Kidney epithelial cell (primary cell): ENCODE data around the gene ZNF507. TPM values are rescaled to one million over a fixed set of nuclear protein-coding genes. Genes with fewer than 3 reads are reported as not detected.

Source experiments
- DNase-seq: peaks from one replicate; pipeline ENCODE4 v3.0.0-alpha.2; 2010; ENCODE audit warnings: low read depth
- H3K27me3 ChIP-seq: 2 replicates; pipeline ENCODE4 v1.6.0; 2011; ENCODE audit warnings: low read length; ENCODE audit not compliant: control insufficient read depth, insufficient read depth
- H3K36me3 ChIP-seq: 2 replicates; pipeline ENCODE4 v1.5.1; 2011; ENCODE audit warnings: low read length; ENCODE audit not compliant: control insufficient read depth, insufficient read depth
- H3K4me3 ChIP-seq: 2 replicates; pipeline ENCODE4 v1.5.1; 2011; ENCODE audit warnings: low read depth, mild to moderate bottlenecking, control low read depth, low read length
- CTCF ChIP-seq: IDR thresholded peaks from 2 replicates; pipeline ENCODE4 v1.5.1; 2011; ENCODE audit warnings: mild to moderate bottlenecking, moderate library complexity, low read length, control low read depth, inconsistent platforms; ENCODE audit not compliant: insufficient read depth, poor library complexity, severe bottlenecking
- total RNA-seq: library from RNA; depleted of rRNA; stranded (reverse); fragments of >200 nt; gene quantifications from 2 replicates; pipeline ENCODE4 v1.2.3, GENCODE V29; 2015

The ZNF507 gene
- total RNA-seq, 1 donor from 2014 or later, result 13.9 TPM

- H3K4me3 ChIP-seq, result no peak overlapping the region
- H3K27me3 ChIP-seq, result no peaks in the 10 kb centered on the region
- TF ChIP-seq CTCF, result no peak
- no peak for DNase-seq
- H3K36me3 ChIP-seq, result no peaks in the 10 kb centered on the region
These were observed 47.5 kb downstream of the ZNF507 start for GRCh38 chr19:32392901-32393300.

DNA sequence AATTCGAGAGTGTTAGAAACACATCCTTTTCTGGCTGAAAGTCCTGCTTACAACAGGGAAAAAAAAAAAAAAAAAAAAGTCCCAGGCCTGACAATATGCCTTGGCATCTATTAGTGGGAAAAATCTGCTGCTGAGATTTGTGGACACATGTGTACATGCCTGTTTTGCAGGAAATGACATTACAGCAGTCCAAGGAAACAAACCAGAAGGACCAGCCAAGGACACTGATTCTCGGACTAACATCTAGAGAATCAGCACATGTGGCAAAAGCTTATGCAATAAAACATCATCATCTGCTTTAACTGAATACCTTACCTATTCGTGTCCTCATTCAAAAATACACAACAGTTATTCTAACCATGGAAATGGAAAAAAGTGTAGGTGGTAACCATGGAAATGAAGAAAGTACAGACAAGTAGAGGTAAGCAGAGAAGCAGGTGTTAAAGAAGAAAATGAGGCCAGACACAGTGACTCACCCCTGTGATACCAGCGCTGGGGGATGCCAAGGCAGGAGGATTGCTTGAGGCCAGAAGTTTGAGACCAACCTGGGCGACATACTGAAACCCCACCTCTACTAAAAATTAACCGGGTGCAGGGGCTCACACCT is 50.7 kb downstream of the ZNF507 start:
- Histone ChIP-seq H3K4me3 (no peak overlapping the region), H3K36me3 (no peaks in the 10 kb centered on the region), H3K27me3 (no peaks in the 10 kb centered on the region)
- DNase-seq, result no peak
- TF ChIP-seq CTCF, result no peak

- H3K27me3 ChIP-seq, result no peaks in the 10 kb centered on the region
- no peak overlapping the region for H3K4me3 ChIP-seq
- TF ChIP-seq CTCF, result no peak
- DNase-seq, result peak; percentile 56
- H3K36me3 ChIP-seq, result no peaks in the 10 kb centered on the region
These were observed 52.3 kb downstream of the ZNF507 start for GRCh38 chr19:32397671-32398101.

- DNase-seq, result no peak
- Histone ChIP-seq H3K36me3 (no peaks in the 10 kb centered on the region), H3K4me3 (no peak overlapping the region), H3K27me3 (no peaks in the 10 kb centered on the region)
- TF ChIP-seq CTCF, result no peak
These were observed 56.6 kb downstream of the ZNF507 start for GRCh38 chr19:32401992-32402391.

DNA sequence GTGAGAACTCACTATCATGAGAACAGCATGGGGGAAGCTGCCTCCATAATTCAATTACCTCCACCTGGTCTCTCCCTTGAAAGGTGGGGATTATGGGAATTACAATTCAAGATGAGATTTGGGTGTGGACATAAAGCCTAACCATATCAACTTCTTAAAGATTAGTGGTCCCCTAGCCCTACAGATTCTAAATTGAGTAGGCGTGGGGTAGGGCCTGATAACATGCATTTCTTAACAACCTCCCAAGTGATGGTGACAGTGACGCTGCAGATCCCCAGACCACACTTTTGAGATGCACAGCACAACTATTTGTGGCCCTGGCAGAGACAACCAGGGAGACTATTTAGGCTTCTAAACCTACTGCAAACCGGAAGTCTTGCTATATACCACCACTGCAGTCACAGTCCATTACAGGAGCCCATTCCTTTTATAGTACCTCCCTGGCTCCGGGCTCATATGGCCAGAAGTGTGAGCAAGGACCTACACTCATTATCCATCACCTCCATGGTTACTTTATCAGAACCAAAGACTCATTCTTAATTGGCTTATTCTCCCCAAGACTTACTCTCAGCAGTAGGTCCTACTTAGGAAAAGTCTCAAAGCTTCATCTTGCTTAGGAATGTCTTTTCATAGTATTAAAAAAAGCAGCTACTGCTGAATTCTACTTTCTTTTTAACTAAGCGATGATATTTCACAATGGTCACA is 58.0 kb downstream of the ZNF507 start:
- no peak for TF ChIP-seq CTCF
- Histone ChIP-seq H3K4me3 (no peak overlapping the region), H3K36me3 (no peaks in the 10 kb centered on the region), H3K27me3 (no peaks in the 10 kb centered on the region)
- no peak for DNase-seq

GRCh38 chr19:32404213-32404932 is 59.0 kb downstream of the ZNF507 start:
- H3K27me3 ChIP-seq, result no peaks in the 10 kb centered on the region
- TF ChIP-seq CTCF, result no peak
- no peak for DNase-seq
- no peaks in the 10 kb centered on the region for H3K36me3 ChIP-seq
- peak overlapping the region; percentile 64 for H3K4me3 ChIP-seq
